GF-D8 (cell line): ENCODE data around the gene DPM3.
"Not testable (repeated sequence)": the region's sequence is repeated elsewhere in the genome, so short reads cannot be mapped to it uniquely, and the experiment has no call there.

Source experiments
- DNase-seq: peaks from one replicate; lab custom pipeline; 2025; lab: John Stamatoyannopoulos, UW

Gene DPM3, protein sequence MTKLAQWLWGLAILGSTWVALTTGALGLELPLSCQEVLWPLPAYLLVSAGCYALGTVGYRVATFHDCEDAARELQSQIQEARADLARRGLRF

DNA sequence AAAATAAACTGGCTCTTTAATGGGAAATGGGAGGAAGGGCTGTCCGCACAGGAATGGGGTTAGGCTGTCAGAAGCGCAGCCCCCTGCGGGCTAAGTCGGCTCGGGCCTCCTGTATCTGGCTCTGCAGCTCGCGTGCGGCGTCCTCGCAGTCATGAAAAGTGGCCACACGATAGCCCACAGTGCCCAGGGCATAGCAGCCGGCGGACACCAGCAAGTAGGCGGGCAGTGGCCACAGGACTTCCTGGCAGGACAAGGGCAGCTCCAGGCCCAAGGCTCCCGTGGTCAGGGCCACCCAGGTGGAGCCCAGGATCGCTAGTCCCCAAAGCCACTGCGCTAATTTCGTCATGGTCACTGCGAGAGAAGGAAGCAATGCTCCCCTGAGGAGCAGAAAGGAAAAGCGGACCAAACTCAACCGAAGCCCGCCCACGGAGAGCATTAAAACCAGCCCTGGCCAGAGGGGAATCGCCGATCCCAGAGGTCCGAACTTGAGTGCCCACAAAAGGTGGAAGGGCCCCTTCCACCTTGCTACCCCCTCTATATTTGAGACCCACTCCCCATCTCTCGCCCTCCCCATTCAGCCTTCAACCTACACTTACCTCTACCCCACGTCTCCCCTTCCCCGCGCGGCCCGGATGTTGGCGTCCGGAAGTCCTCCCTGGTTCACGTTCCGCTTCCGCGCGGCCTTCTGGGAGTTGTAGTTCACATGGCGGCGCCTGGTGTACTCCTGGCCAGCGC, at the start of gene DPM3:
Gene DPM3 (minus strand): TSS at position 637 of the 735 bp plus-strand sequence. CDS start 291 bp downstream, at position 346.
- peak; percentile 45 for DNase-seq

DNA sequence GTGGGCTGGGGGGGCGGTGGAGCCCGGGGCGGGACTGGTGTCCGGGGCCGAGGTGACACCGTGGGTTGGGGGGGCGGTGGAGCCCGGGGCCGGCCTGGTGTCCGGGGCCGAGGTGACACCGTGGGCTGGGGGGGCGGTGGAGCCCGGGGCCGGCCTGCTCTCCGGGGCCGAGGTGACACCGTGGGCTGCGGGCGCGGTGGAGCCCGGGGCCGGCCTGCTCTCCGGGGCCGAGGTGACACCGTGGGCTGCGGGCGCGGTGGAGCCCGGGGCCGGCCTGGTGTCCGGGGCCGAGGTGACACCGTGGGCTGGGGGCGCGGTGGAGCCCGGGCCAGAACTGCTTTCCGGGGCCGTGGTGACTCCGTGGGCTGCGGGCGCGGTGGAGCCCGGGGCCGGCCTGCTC, 49.6 kb upstream of the DPM3 start:
- not testable (repeated sequence) for DNase-seq

DNA sequence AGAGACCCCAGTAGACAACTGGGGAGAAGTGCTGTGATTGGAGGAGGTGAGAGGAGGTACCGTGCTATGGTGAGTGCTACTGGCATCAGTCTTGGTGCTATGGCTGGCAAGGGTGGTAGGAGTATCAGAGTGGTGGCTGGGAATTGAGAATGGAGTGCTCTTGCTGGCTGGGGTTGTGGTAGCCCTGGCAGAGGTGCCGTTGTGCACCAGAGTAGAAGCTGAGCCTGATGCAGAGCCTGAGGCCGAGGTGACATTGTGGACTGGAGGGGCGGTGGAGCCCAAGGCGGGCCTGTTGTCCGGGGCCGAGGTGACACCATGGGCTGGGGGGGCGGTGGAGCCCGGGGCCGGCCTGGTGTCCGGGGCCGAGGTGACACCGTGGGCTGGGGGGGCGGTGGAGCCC, 47.9 kb upstream of the DPM3 start:
- no peak for DNase-seq

DNA sequence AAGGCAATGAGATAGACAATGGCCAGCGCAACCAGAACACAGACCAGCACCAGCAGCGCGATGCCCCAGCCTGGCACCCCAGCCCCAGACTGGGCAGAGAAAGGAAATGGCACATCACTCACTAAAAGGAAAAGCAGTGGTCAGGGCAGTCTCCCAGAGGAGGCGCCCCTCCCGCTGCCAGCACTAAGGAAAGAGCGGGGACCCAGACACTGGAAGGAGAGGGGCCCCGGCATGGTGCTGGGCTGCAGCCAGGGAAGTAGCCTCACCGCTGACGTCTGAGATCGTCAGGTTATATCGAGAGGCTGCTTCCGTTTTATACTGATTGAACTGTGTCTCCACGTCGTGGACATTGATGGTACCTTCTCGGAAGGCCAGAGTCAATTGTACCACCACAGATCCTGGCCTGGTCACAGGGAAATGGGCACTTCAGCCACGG, 47.1 kb upstream of the DPM3 start:
- no peak for DNase-seq

DNA sequence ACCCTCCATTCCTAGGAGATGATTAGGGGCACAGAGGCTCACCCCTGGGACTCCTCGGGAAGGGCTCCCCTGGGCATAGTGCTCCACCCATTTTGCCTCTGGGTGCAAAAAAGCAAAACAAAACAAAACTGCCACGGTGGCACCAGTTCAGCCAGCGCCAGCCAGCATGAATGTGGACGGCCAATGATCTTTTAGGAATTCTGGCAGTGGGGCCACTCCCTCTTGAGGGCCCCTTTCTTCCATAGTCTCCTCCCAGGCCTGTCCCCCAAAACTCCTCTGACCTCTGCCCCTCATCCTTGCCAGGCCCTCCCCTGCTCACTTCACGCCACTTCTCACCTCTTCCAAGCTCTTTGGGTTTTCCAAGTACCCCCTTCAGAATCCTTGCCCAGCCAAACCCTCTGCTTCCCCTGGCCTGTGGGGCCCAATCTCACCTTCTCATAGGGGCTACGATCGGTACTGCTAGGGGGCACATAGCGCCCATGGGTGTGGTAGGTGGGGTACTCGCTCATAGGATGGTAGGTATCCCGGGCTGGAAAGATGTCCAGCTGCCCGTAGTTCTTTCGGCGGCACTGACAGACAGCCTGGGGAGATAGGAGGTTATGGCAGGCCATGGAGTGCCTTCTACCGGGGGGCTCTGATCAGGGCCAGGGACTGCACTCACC, 46.6 kb upstream of the DPM3 start:
- DNase-seq, result no peak

DNA sequence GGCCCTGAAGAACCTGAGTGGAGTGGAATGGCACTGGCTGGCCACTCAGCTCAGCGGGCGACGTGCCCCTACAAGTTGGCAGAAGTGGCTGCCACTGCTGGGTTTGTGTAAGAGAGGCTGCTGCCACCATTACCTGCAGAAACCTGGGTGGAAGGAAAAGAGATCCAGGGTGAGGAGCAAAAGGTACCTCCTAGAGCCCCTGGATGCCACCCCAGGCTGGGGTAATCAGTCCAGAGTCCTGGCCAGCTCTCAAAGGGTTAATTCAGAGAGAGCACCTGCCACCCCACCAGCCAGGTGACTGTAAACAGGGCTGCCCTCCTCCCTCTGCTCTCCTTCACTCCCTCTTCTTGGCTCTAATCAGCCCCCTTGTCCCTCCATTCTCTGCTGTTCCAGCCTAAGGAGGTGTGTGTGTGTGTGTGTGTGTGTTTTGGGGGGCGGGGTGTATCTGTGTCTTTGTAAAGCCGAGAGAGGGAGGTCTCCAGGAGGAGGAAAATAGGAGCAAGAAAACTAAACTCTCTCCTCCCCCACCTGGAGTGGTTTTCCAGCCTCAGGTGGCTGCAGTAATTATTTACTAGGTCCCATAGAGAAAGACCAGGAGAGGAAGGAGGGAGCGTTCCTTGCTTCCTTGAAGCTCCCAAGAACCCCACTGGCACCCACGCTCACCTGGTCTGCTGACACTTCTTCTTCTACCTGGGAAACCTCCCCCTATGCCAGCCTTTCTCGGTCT, 45.9 kb upstream of the DPM3 start:
- DNase-seq, result no peak

DNA sequence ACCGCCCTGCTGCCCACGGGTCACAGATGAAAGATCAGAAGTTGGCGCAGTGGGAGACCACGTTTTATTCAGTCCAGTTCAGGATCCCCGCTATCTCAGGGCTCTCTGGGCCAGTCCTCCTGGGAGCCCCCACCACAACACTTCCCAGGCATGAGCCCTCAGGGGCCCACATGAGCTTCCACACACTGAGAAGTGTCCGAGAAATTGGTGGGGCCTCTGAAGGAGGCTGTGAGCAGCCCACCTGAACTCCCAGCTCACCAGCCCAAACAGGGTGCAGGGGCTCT, 45.4 kb upstream of the DPM3 start:
- no peak for DNase-seq

DNA sequence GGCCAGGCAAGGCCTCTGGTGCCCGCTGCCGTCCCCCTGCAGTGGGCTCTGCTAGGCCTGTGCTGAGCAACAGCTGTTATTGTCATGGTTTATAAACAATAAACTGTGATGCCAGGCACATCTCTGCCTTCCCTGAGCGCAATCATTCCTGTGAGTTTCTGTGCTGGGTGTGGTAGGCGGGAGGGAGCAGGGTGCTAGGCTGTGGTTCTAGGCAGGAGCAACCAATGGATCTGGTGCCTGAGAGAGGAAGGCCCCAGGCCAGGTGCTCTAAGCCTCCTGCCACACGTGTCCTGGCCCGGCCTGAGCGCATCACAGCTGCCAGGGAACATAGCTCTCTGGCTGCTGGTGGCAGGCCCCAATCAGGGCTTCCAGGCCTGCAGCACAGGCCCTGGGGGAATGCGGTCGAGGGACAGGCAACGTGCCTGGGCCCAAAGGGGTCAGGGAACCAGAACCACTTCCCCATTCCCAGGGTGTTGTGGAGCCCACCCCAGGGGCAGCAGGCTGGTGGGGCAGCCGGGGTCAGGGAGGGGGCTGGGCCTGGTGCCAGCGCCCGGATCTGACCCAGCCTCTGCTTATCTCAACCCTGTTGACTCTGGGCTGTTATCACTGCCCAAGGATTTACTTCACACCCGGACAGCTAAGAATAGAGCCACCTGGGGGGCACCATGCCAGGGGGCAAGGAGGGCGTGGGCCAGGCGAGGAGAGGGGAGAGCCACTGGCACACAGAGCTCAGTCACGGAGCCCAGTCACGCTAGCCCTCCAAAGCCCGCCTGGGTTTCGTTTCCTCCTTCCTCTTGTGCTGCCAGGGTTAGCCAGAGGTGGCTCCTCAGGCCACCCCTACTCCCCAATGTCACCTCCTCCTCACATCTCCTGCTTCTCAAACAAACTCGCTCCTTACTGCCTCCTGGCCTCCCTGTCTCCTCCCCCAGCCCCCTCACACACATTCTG, 44.8 kb upstream of the DPM3 start:
- peak; percentile 17 for DNase-seq

DNA sequence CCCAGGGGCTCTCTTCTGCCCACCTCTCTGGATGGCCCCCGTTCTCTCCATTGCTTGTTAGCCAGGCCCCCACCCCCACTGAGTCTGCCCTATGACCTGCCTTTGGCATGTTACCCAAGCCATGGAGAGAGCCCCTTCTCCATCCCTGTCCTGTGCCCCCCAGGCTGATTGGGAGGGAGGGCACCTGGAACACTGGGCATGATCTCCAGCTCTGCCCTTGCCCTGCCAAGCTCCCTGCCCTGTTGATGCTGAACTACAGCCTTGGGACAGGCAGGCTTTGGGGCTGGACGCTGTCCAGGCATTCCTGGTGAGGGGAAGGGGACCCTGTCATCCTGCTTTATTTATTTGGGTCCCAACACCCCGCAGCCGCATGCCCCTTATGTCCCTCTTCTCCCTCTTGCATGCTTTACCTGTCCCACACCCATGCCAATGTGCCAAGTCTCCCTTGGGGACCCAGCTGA, 44.0 kb upstream of the DPM3 start:
- no peak for DNase-seq

DNA sequence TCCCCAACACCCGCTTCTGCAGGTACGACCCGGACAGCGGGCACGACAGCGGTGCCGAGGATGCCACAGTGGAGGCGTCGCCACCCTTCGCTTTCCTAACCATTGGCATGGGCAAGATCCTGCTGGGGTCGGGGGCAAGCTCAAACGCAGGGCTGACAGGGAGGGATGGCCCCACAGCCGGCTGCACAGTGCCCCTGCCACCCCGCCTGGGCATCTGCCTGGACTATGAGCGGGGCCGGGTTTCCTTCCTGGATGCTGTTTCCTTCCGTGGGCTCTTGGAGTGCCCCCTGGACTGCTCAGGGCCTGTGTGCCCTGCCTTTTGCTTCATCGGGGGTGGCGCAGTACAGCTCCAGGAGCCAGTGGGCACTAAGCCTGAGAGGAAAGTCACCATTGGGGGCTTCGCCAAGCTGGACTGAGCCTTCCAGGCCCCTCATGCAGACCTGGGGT, 43.5 kb upstream of the DPM3 start:
- DNase-seq, result no peak

DNA sequence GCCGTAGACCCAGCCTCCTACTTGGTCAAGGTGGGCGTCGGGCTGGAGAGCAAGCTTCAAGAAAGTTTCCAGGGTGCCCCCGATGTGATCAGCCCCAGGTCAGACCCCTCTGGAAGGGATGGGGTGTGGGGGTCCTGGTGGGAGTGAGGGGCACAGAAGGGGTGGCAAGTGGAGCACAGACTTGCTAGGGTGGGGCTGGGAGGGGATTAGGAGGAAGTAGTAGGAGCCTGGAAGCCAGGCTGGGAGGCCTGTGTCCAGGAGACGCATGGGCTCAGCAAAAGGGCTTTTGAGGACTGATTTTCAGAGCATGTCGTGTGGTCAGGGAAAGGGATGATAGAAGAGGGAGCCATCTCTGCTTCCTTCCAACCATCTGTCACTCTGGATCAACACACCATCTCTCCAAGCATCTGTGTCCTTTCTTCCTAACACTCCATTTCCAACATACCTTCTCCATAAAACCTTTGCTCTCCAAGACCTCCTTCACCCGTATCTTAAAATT, 41.8 kb upstream of the DPM3 start:
- DNase-seq, result no peak

DNA sequence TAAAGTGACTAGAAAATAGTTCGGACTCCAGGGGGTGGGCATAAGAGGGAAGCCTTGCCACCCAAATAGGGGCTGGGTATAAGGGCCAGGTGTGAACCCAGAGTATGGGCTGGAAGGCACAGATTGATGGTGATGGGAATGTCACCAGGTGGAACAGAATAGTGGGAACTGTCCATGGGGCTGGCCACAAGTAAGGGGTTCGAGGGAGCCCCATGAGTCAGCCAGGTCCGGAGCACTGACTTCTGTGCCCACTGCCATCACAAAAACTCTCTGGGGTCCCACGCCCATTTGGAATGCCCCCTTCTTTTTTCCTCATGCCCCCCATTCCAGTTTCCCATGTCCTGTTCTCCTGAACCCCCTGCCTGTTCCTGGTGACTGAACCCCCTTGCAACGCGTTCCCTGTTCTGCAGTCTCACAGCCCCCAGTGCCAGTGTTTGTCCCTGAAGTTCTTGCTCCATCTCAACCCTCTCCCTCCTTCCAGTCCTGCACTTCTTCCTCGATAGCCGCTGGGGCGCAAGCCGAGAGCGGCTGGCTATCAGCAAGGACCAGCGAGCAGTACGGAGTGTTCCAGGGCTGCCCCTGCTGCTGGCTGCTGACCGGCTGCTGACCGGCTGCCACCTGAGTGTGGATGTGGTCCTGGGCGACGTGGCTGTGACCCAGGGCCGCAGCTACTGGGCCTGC, 41.2 kb upstream of the DPM3 start:
- no peak for DNase-seq

DNA sequence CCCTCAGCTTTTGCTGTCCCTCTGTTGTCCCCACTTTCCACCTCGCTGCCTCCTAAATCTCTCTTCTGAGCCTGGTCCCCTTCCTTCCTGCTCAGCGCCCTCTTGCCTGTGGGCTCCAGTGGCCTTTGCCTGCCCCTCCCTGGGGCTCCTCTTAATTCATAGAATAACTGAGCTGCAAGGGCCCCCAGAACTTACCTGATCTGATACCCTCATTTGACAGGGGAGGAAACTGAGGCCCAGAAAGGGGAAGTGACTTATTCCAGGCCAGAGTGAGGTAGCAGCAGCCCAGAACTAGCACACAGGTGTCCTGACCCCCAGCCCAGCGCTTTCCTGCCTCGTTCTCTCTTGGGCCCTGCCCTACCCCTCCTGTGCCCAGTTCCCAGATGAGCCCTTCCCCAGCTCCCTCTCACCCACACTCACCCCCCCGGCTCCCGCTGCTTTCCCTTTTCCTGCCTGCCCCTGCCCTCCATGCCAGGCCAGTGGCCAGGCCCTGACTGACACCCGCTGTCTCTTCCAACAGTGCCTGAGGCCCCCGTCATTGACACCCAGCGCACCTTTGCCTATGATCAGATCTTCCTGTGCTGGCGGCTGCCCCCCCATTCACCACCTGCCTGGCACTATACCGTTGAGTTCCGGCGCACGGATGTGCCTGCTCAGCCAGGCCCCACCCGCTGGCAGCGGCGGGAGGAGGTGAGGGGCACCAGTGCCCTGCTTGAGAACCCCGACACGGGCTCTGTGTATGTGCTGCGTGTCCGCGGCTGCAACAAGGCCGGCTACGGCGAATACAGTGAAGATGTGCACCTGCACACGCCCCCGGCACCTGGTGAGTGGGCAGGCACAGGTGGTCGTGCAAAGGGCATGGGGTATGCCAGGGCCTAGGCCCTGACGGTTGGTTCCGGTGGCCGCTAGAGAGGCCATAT, 39.0 kb upstream of the DPM3 start:
- no peak for DNase-seq

DNA sequence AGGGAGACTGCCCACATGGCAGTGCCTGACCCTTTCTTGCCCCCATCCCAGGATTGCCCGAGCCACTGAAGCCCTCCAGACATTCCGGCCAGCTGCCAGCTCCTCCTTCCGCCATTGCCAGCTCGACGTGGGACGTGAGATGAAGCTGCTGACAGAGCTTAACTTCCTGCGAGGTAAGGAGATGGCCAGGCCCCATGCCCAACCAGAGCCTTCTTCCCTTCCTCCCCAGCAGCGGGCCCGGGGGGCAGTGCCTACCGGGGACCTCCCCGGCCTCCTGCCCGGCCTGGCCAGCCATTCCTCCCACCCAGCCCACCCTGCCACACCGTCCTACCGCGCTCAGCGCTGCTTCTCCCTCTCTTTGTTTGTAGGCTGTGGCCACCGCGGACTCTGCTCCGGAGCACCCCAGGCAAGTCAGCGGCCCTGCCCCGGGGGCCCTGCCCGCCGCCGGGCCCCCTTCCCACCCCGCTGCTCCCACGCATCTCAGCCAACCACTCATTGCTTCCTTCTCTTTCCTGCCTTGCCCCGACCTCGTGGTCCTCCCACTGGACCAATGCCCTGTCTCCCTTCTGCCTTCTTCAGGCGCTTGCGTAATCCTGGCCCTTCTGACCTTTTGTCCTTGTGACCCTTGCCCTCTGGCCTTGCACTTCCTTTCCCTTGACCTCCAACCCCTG, 38.2 kb upstream of the DPM3 start:
- DNase-seq, result no peak

DNA sequence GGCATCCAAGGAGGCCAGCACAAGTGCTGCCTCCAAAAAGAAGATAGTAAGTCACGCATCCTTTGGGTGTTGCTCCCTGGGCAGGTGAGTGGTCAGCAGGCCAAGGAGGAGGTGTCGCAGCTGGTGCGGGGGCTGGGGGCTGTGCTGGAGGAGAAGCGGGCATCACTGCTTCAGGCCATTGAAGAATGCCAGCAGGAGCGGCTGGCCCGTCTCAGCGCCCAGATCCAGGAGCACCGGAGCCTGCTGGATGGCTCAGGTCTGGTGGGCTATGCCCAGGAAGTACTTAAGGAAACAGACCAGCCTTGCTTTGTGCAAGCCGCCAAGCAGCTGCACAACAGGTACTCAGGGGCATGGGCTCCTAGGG, 37.6 kb upstream of the DPM3 start:
- DNase-seq, result no peak

DNA sequence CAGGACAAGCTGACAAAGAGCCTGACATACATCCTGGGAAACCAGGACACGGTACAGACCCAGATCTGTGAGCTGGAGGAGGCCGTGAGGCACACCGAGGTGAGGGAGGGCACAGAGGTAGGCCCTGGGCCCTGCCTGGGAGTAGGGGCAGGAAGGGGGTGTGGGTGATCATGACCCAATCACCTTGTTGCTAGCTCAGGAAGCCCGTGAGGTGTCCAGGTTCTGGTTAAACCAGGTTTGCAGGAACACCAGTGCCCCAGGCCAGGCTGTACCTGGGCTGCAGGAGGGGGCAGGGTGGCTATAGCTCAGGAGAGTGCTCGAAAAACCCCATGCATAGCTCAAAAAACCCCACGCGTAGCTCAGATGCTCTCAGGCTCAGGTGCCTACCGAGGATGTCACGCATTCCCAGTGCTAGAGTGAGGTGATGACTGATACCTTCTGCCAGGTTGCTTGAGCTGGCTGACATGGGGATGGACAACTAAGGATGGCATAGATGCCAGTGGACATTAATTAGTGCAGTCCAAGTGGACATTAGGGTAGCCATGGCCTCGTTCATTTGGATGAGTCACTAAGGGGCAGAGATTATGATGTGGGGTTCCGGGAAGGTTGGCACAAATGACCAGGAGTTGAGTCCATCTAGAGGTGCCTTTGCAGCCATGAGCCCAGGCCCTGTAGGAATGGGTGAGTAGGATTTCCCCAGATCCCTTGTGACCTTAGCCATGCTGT, 37.0 kb upstream of the DPM3 start:
- DNase-seq, result no peak

DNA sequence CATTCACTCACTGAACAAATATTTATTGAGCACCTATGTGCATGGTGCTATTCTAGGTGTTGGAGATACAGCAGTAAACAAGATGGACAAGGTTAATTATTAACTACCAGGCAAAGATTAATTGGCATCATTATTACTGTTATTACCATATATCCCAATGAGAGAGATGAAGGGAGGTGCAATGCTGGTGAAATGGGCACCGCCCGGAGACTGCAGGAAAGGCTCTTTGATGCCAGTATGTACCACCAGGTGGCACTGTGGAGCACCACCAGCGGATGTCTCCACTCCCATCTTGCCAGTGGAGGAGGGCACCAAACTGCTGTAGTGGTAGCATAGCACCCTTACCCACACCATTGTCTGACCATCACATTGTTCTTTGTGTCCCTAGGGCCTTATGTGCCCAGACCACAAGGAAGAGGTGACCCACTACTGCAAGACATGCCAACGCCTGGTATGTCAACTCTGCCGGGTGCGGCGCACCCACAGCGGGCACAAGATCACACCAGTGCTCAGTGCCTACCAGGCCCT, 36.3 kb upstream of the DPM3 start:
- DNase-seq, result peak; percentile 30

DNA sequence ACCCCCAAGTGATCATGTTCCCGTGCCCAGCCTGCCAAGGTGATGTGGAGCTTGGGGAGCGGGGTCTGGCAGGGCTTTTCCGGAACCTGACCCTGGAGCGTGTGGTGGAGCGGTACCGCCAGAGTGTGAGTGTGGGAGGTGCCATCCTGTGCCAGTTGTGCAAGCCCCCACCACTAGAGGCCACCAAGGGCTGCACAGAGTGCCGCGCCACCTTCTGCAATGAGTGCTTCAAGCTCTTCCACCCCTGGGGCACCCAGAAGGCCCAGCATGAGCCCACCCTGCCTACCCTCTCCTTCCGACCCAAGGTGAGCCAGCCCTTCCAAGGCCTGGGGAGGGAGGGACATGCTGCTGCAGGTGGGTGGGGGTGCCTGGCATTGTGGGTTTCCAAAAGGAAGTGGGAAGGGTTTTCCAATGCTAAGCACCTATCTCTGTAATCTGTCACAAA, 35.6 kb upstream of the DPM3 start:
- peak; percentile 50 for DNase-seq
